ENCODE measurements around the gene GPA33. TPM values are rescaled to one million over a fixed set of nuclear protein-coding genes. Genes with fewer than 3 reads are reported as not detected.

GPA33 gene
- total RNA-seq (2014; rRNA removed; shearing (Covaris generic)), result 0.36 and 0.68 TPM in 2 replicates

GRCh38 chr1:167090314-167090942 lies at the start of gene GPA33:
Gene GPA33, minus strand, starts transcription at chr1:167090377. Its CDS starts 90 bp downstream, at chr1:167090287.
- no peak for DNase-seq (ENCODE audit: low read depth)

GRCh38 chr1:167138703-167139102 lies 48.5 kb upstream of the GPA33 start:
- DNase-seq (ENCODE audit: low read depth), result no peak

GRCh38 chr1:167137793-167138510 lies 47.8 kb upstream of the GPA33 start:
- no peak for DNase-seq (ENCODE audit: low read depth)

GRCh38 chr1:167137332-167137781 lies 47.2 kb upstream of the GPA33 start:
- no peak for DNase-seq (ENCODE audit: low read depth)

GRCh38 chr1:167136806-167137205 lies 46.6 kb upstream of the GPA33 start:
- DNase-seq (ENCODE audit: low read depth), result no peak

GRCh38 chr1:167136191-167136614 lies 46.0 kb upstream of the GPA33 start:
- DNase-seq (ENCODE audit: low read depth), result peak; percentile 96

GRCh38 chr1:167135281-167135840 lies 45.2 kb upstream of the GPA33 start:
- no peak for DNase-seq (ENCODE audit: low read depth)

GRCh38 chr1:167132301-167133010 lies 42.3 kb upstream of the GPA33 start:
- DNase-seq (ENCODE audit: low read depth), result no peak

- no peak for DNase-seq (ENCODE audit: low read depth)
Measured at GRCh38 chr1:167130829-167131510, 40.8 kb upstream of the GPA33 start.

GRCh38 chr1:167128261-167129227 lies 38.4 kb upstream of the GPA33 start:
- peak; percentile 19 for DNase-seq (ENCODE audit: low read depth)

GRCh38 chr1:167127661-167128060 lies 37.5 kb upstream of the GPA33 start:
- no peak for DNase-seq (ENCODE audit: low read depth)

- no peak for DNase-seq (ENCODE audit: low read depth)
Measured at GRCh38 chr1:167127236-167127635, 37.1 kb upstream of the GPA33 start.

GRCh38 chr1:167126811-167127210 lies 36.6 kb upstream of the GPA33 start:
- DNase-seq (ENCODE audit: low read depth), result no peak

- no peak for DNase-seq (ENCODE audit: low read depth)
Measured at GRCh38 chr1:167126317-167126716, 36.1 kb upstream of the GPA33 start.

- DNase-seq (ENCODE audit: low read depth), result no peak
Measured at GRCh38 chr1:167122568-167122967, 32.4 kb upstream of the GPA33 start.

- no peak for DNase-seq (ENCODE audit: low read depth)
Measured at GRCh38 chr1:167122121-167122480, 31.9 kb upstream of the GPA33 start.

GRCh38 chr1:167121375-167122120 lies 31.4 kb upstream of the GPA33 start:
- DNase-seq (ENCODE audit: low read depth), result peak; percentile 81

- no peak for DNase-seq (ENCODE audit: low read depth)
Measured at GRCh38 chr1:167120899-167121298, 30.7 kb upstream of the GPA33 start.

GRCh38 chr1:167119696-167120095 lies 29.5 kb upstream of the GPA33 start:
- DNase-seq (ENCODE audit: low read depth), result no peak

GRCh38 chr1:167118188-167118587 lies 28.0 kb upstream of the GPA33 start:
- no peak for DNase-seq (ENCODE audit: low read depth)

All from RPMI7951 (cell line).